Naive thymus-derived CD4-positive, alpha-beta T cell (primary cell): ENCODE results near the gene RGS19. TPM values are rescaled to one million over a fixed set of nuclear protein-coding genes. Genes with fewer than 3 reads are reported as not detected.

Experiments
- ATAC-seq: fragments of 150-1000 bp; cut with Tn5 transposase; 2 replicates; pipeline ENCODE4 v1.10.0; 2021; ENCODE audit warnings: mild to moderate bottlenecking, moderate library complexity
- CTCF ChIA-PET: fragments of 350-600 bp; sonication (Branson Sonifier 250); formaldehyde crosslinking; loops from one replicate; lab custom pipeline; 2021; ENCODE audit warnings: antibody characterized with exemption; lab: Charles Lee
- POLR2A ChIA-PET: fragments of 350-600 bp; sonication (Branson Sonifier 250); formaldehyde crosslinking; loops from one replicate; lab custom pipeline; 2021; ENCODE audit warnings: antibody characterized with exemption, inconsistent platforms; lab: Charles Lee
- DNase-seq, 9 donors: peaks; one replicate each; pipeline versions ENCODE4 v3.0.0 to v3.0.0-alpha.2; 2020 to 2022; ENCODE audit warnings: mixed read lengths in 1 of 9
- H3K27ac ChIP-seq: one replicate; pipeline ENCODE4 v1.7.0; 2013; ENCODE audit warnings: mild to moderate bottlenecking, low read depth, low read length, moderate library complexity
- H3K27me3 ChIP-seq, 2 donors: one replicate each; pipeline ENCODE4 v1.7.0; 2013; ENCODE audit warnings: low read length in 2 of 2, mild to moderate bottlenecking in 2 of 2, moderate library complexity in 2 of 2; ENCODE audit not compliant: control insufficient read depth in 2 of 2, insufficient read depth in 2 of 2
- H3K36me3 ChIP-seq, 3 experiments: 1 replicate in 2 of 3; 2 replicates in 1 of 3; pipeline ENCODE4 v1.7.0; 2013; ENCODE audit warnings: low read length in 3 of 3, mild to moderate bottlenecking in 3 of 3, moderate library complexity in 1 of 3; ENCODE audit not compliant: insufficient read depth in 3 of 3, control insufficient read depth in 2 of 3
- H3K4me1 ChIP-seq, 2 donors: one replicate each; pipeline ENCODE4 v1.7.0; 2013; ENCODE audit warnings: low read length in 2 of 2, mild to moderate bottlenecking in 2 of 2, moderate library complexity in 1 of 2; ENCODE audit not compliant: control insufficient read depth in 2 of 2, insufficient read depth in 2 of 2
- H3K4me3 ChIP-seq: 2 replicates; pipeline ENCODE4 v1.7.0; 2013; ENCODE audit warnings: mild to moderate bottlenecking, low read length
- H3K9me3 ChIP-seq, 3 experiments: 1 replicate in 2 of 3; 2 replicates in 1 of 3; pipeline ENCODE4 v1.7.0; 2013; ENCODE audit warnings: low read length in 3 of 3; ENCODE audit not compliant: control insufficient read depth in 2 of 3
- H3K27ac Mint-ChIP-seq, 9 donors: one replicate each; pipeline ENCODE4 v1.8.0; 2020 to 2022; ENCODE audit warnings: mixed read lengths in 9 of 9, mild to moderate bottlenecking in 8 of 9, moderate library complexity in 5 of 9, inconsistent platforms in 2 of 9
- H3K27me3 Mint-ChIP-seq, 5 donors: one replicate each; pipeline ENCODE4 v1.8.0; 2021 to 2022; ENCODE audit warnings: mixed read lengths in 5 of 5, mild to moderate bottlenecking in 1 of 5
- H3K36me3 Mint-ChIP-seq, 5 donors: one replicate each; pipeline ENCODE4 v1.8.0; 2020 to 2022; ENCODE audit warnings: mixed read lengths in 5 of 5, mild to moderate bottlenecking in 3 of 5, inconsistent platforms in 1 of 5
- H3K4me1 Mint-ChIP-seq, 7 donors: one replicate each; pipeline ENCODE4 v1.8.0; 2020 to 2022; ENCODE audit warnings: mixed read lengths in 7 of 7, mild to moderate bottlenecking in 3 of 7, inconsistent platforms in 1 of 7
- H3K4me3 Mint-ChIP-seq, 10 donors: one replicate each; pipeline ENCODE4 v1.8.0; 2020 to 2022; ENCODE audit warnings: mild to moderate bottlenecking in 10 of 10, mixed read lengths in 10 of 10, moderate library complexity in 6 of 10, inconsistent platforms in 2 of 10
- H3K9me3 Mint-ChIP-seq, 11 donors: one replicate each; pipeline ENCODE4 v1.8.0; 2020 to 2022; ENCODE audit warnings: mixed read lengths in 11 of 11, mild to moderate bottlenecking in 4 of 11, inconsistent platforms in 1 of 11, moderate library complexity in 1 of 11
- intact Hi-C, 2 donors: fragments of 100-400 bp; cut with micrococcal nuclease; formaldehyde crosslinking; loops; one replicate each; pipeline ENCODE4 v1.15.1; 2023
- polyA plus RNA-seq, 2 donors: library from polyadenylated mRNA; unstranded; fragments of 300-500 nt; fragmentation: Illumina TruSeq; gene quantifications; one replicate each; pipeline ENCODE4 v1.2.3, GENCODE V29; 2021
- total RNA-seq, 6 experiments: library from RNA in 5 of 6; stranded (reverse) in 5 of 6; gene quantifications; 1 replicate in 5 of 6; 2 replicates in 1 of 6; pipeline ENCODE4 v1.2.3 and lab custom pipeline; 2021 to 2026

Gene RGS19
- total and polyA plus RNA-seq, 7 experiments from 2014 or later = 21.8 to 93.4 (median 55.2) TPM

DNA sequence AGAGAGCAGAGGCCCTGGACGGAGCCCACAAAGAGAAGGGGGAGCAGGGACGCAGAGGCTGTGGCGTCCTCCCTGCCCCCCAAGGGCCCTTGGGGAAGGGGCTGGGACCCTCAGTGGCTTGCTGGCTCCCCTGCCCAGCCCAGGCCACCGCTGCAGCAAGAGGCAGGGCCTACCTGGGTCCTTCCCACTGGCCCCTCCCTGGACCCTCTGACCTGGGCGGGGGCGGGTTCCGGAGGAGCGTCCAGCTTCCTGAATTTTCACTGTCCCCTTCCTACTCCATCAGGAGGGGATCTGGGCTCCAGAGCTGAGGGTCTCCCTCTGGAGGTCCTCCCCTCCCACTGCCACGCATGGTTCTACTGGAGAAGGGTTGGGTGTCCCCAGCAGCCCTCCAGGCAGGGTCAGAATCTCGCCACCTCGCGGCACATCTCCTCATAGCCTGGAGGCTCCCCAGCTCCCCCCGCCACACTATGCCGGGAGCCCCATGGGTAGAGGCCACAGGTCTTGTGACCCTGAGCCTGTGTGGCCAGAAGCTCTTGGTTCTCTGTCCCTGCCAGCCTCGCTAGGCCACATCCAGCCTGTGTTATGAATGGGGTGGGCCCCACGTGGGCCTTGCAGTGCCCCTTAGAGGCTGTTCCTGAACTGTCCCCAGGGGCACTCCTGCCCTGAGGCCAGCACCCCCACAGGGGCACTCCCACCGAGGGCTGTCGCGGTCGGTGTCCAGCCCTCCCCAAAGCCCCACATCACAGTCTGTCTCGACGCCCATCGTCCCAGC, 28.9 kb downstream of the RGS19 start:
- ChIA-PET CTCF (no interaction called here), POLR2A (interaction anchor here (0.6 to 0.7 kb wide), 2 partner anchors 63 to 69 kb away, joined by 3 read pairs; no protein-coding TSS in a partner anchor)
- DNase-seq (no peak), ATAC-seq (no peak)
- peaks cover 6 to 22% of the 10 kb centered on the region in 2 donors for H3K27me3 ChIP-seq
- Mint-ChIP-seq H3K4me1 (peaks cover 8 to 21% (median 12%) of the 10 kb centered on the region in 7 donors), H3K36me3 (no peaks in the 10 kb centered on the region), H3K27me3 (peaks cover 6 to 43% (median 17%) of the 10 kb centered on the region in 5 donors), H3K27ac (peak overlapping the region in 1 of 9 donors; percentile 31), H3K4me3 (peak overlapping the region in 4 of 10 donors; percentile 17 to 75 (median 52)), H3K9me3 (no peaks in the 10 kb centered on the region)
- no peak overlapping the region for H3K27ac ChIP-seq
- intact Hi-C loops = no loop called here
- H3K4me3 ChIP-seq = no peak overlapping the region
- H3K4me1 ChIP-seq = peaks cover 0 to 8% of the 10 kb centered on the region in 2 donors
- H3K36me3 ChIP-seq = no peaks in the 10 kb centered on the region
- no peaks in the 10 kb centered on the region for H3K9me3 ChIP-seq

DNA sequence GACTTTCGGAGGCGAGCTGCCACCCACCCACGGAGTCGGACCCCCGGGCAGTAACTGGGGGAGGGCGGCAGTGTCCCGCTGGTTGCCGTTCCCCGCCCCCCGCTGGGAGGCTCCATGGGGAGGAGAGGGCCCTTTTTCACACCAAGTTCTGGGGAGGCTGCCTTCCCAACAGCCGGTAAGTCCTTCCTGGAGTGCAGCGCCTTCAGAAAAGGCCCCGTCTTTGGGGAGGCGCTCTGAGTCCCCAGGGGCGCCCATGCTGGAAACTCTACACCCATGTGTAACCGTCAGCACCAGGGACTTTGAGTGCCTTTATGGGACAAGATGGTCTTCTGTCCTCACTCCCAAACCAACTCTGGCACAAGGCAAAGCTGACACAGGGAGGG, 29.4 kb downstream of the RGS19 start:
- Mint-ChIP-seq H3K4me1 (peaks cover 8 to 19% (median 12%) of the 10 kb centered on the region in 7 donors), H3K36me3 (no peaks in the 10 kb centered on the region), H3K9me3 (no peaks in the 10 kb centered on the region), H3K27me3 (peaks cover 6 to 43% (median 17%) of the 10 kb centered on the region in 5 donors), H3K27ac (no peak overlapping the region), H3K4me3 (peak overlapping the region in 5 of 10 donors; percentile 37 to 75 (median 51))
- POLR2A ChIA-PET = interaction anchor here (0.7 kb wide), 1 partner anchor 68 kb away, joined by 3 read pairs; no protein-coding TSS in a partner anchor
- Histone ChIP-seq H3K36me3 (no peaks in the 10 kb centered on the region), H3K4me3 (no peak overlapping the region), H3K27ac (no peak overlapping the region), H3K9me3 (no peaks in the 10 kb centered on the region), H3K4me1 (peaks cover 0 to 8% of the 10 kb centered on the region in 2 donors), H3K27me3 (peaks cover 6 to 22% of the 10 kb centered on the region in 2 donors)
- DNase-seq (no peak), ATAC-seq (no peak)
- CTCF ChIA-PET = no interaction called here
- intact Hi-C loops = loop anchor here in 1 of 2 donors (1.0 kb wide), 1 partner anchor 7 kb away; no protein-coding TSS in a partner anchor

DNA sequence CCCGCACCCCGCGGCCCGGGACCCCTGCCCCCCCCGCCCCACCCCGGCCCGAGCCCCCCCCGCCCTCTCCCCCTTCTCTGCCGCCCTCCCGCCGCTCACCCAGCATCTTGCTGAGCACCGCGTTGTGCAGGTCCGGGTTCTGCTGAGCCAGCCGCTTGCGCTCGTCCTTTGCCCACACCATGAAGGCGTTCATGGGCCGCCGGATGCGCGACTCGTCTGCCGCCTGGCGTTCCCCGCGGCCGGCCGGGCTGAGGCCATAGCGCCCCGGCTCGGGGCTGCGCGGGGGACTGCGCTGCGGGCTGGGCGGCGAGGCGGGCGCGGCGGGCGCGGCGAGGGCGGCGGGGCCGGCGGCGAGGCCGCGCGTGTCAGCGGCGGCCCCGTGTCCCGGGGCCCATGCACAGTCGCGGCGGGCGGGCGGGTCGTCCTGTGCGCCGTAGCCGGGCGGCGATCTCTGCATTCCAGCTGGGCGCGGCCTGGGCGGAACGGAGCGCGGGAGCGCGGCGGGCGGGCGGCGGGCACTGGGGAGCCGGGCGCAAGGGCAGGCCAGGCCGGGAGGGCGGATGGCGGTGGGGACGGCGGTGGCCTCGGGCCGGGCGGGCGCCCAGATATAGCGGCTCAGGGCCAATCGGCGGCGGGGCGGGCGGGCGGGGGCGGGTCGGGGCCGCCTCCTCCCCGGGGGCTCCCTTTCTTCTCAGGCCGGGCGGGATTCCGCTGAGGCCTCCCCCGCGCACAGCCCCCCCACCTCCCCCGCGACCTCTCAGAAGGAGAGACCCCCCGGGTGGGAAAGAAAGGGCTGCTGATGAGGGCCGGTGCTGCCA, 30.0 kb downstream of the RGS19 start, which contains the start of gene SOX18:
TSS of gene SOX18 (minus strand) at position 580 of the 818 bp plus-strand sequence. CDS start at position 457, 123 bp downstream.
- no peaks in the 10 kb centered on the region for H3K36me3 ChIP-seq
- DNase-seq (no peak), ATAC-seq (peak; percentile 49)
- no peaks in the 10 kb centered on the region for H3K36me3 Mint-ChIP-seq
- no peak within 1 kb of the TSS for H3K27ac Mint-ChIP-seq
- no peaks in the 10 kb centered on the region for H3K9me3 Mint-ChIP-seq
- CTCF ChIA-PET = no interaction called here
- POLR2A ChIA-PET = no interaction called here
- no peak within 1 kb of the TSS for H3K27ac ChIP-seq
- H3K9me3 ChIP-seq = no peaks in the 10 kb centered on the region
- peaks cover 0 to 8% of the 10 kb centered on the region in 2 donors for H3K4me1 ChIP-seq
- intact Hi-C loops = loop anchor here in 1 of 2 donors (1.0 kb wide), 1 partner anchor 8 kb away; no protein-coding TSS in a partner anchor
- no peak within 1 kb of the TSS for H3K4me3 ChIP-seq
- peak within 1 kb of the TSS in 7 of 10 donors; percentile 46 to 82 (median 61) for H3K4me3 Mint-ChIP-seq
- peaks cover 6 to 45% (median 17%) of the 10 kb centered on the region in 5 donors for H3K27me3 Mint-ChIP-seq
- H3K27me3 ChIP-seq = peaks cover 6 to 22% of the 10 kb centered on the region in 2 donors
- peaks cover 13 to 19% (median 16%) of the 10 kb centered on the region in 7 donors for H3K4me1 Mint-ChIP-seq

DNA sequence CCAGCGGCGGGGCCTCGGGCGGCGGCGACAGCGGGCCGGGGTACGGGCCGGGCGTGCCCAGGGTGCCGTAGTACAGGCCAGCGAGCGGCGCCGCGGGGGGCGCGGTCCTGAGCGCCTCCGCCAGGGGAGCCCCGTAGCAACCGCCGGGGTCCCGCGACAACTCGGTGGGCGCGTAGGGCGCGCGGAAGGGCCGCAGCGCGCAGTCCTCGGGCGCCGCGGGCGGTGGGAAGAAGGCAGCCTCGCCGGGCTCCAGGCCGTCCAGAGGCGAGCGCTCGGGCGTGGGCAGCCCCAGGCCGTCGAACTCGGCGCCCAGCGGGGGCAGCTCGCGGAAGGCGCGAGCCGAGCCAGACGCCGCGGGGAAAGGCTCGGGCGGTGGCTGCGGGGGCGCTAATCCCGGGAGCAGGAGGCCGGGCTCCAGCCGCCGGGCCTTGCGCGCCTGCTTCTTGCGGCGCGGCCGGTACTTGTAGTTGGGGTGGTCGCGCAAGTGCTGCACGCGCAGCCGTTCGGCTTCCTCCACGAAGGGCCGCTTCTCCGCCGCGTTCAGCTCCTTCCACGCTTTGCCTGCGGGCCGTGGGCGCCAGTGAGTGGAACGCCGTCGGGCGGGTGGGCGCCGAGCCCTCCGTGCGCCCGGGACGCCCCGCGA, 30.8 kb downstream of the RGS19 start:
- Histone ChIP-seq H3K36me3 (no peaks in the 10 kb centered on the region), H3K9me3 (no peaks in the 10 kb centered on the region), H3K4me3 (no peak overlapping the region), H3K4me1 (peaks cover 0 to 8% of the 10 kb centered on the region in 2 donors), H3K27ac (no peak overlapping the region), H3K27me3 (peaks cover 6 to 22% of the 10 kb centered on the region in 2 donors)
- ATAC-seq = no peak
- H3K4me3 Mint-ChIP-seq = peak overlapping the region in 2 of 10 donors; percentile 46 to 78
- no peaks in the 10 kb centered on the region for H3K9me3 Mint-ChIP-seq
- peaks cover 16 to 24% (median 19%) of the 10 kb centered on the region in 7 donors for H3K4me1 Mint-ChIP-seq
- no peaks in the 10 kb centered on the region for H3K36me3 Mint-ChIP-seq
- no peak for DNase-seq
- ChIA-PET POLR2A (no interaction called here), CTCF (no interaction called here)
- intact Hi-C loops = loop anchor here in 1 of 2 donors (1.0 kb wide), 1 partner anchor 9 kb away; no protein-coding TSS in a partner anchor
- H3K27me3 Mint-ChIP-seq = peaks cover 6 to 45% (median 14%) of the 10 kb centered on the region in 5 donors
- H3K27ac Mint-ChIP-seq = no peak overlapping the region

DNA sequence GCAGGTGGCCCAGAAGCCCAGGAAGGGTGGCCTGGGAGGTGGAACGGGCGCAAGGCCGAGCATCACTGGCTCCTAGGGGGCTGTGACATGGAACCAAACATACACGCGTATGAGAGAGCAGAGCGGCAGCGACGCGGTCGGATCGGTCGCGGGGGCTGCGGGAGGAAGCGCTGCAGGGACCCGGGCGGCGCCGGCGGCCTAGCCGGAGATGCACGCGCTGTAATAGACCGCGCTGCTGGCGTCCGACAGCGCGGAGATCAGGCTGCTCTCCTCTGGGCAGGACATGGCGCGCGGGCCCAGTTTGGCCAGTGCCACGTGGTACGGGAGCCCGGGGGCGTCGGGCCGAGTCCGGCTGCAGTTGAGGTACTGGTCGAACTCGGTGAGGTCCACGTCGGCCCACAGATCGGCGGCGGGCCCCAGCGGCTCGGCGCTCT, 31.3 kb downstream of the RGS19 start:
- Histone ChIP-seq H3K36me3 (no peaks in the 10 kb centered on the region), H3K4me3 (no peak overlapping the region), H3K9me3 (no peaks in the 10 kb centered on the region), H3K4me1 (peaks cover 0 to 8% of the 10 kb centered on the region in 2 donors), H3K27me3 (peaks cover 6 to 22% of the 10 kb centered on the region in 2 donors), H3K27ac (no peak overlapping the region)
- no peak overlapping the region for H3K27ac Mint-ChIP-seq
- H3K9me3 Mint-ChIP-seq = no peaks in the 10 kb centered on the region
- H3K4me1 Mint-ChIP-seq = peaks cover 16 to 27% (median 20%) of the 10 kb centered on the region in 7 donors
- H3K27me3 Mint-ChIP-seq = peaks cover 3 to 42% (median 9%) of the 10 kb centered on the region in 5 donors
- CTCF ChIA-PET = no interaction called here
- DNase-seq (no peak), ATAC-seq (no peak)
- H3K4me3 Mint-ChIP-seq = peak overlapping the region in 5 of 10 donors; percentile 12 to 62 (median 36)
- POLR2A ChIA-PET = no interaction called here
- H3K36me3 Mint-ChIP-seq = no peaks in the 10 kb centered on the region
- intact Hi-C loops = no loop called here

DNA sequence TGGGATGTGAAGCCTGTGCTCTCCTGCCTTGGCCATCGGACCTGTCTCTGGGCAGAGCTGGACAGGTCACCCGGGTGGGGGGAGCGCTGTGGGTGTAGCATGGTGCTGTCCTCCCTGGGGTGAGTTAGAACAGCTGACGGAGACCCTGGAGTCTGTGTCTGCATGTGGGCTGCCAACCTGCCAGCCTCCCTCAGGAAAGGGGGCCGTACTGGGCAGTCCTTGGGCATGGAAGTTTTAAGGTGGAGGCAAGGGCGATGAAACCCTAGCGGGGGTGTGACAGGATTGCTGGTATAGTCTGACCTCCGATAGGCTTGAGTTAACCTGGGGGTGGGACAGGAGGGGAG, 32.3 kb downstream of the RGS19 start:
- no peak for DNase-seq
- H3K9me3 Mint-ChIP-seq = no peaks in the 10 kb centered on the region

More for the DNA sequence above, 32.3 kb downstream of the RGS19 start:
- Mint-ChIP-seq H3K4me3 (peak overlapping the region in 1 of 10 donors; percentile 62), H3K27me3 (peaks cover 0 to 42% (median 9%) of the 10 kb centered on the region in 5 donors), H3K36me3 (no peaks in the 10 kb centered on the region), H3K27ac (peak overlapping the region in 2 of 9 donors; percentile 19 to 93), H3K4me1 (peaks cover 18 to 27% (median 20%) of the 10 kb centered on the region in 7 donors)
- Histone ChIP-seq H3K4me1 (peaks cover 0 to 8% of the 10 kb centered on the region in 2 donors), H3K36me3 (peaks cover 0 to 3% (median 0%) of the 10 kb centered on the region in 3 experiments), H3K9me3 (no peaks in the 10 kb centered on the region), H3K4me3 (no peak overlapping the region), H3K27me3 (peaks cover 6 to 20% of the 10 kb centered on the region in 2 donors), H3K27ac (no peak overlapping the region)
- ATAC-seq = no peak
- ChIA-PET CTCF (interaction anchor here (0.6 to 1.0 kb wide), 2 partner anchors 11 to 411 kb away, joined by 3 to 4 read pairs; no protein-coding TSS in a partner anchor), POLR2A (no interaction called here)
- intact Hi-C loops = no loop called here
